H7 (cell line): ENCODE results near the gene TMEM11. TPM values are rescaled to one million over a fixed set of nuclear protein-coding genes. Genes with fewer than 3 reads are reported as not detected.

Experiments used
- DNase-seq: peaks from one replicate; pipeline ENCODE4 v3.0.0; 2012
- H3K27me3 ChIP-seq: 2 replicates; pipeline ENCODE4 v1.6.0; 2011; ENCODE audit warnings: mild to moderate bottlenecking, low read length; ENCODE audit not compliant: control insufficient read depth, insufficient read depth
- H3K36me3 ChIP-seq: replicated peaks from 2 replicates; pipeline ENCODE4 v1.5.1; 2011; ENCODE audit warnings: low read length; ENCODE audit not compliant: control insufficient read depth, insufficient read depth
- H3K4me3 ChIP-seq: 2 replicates; pipeline ENCODE4 v1.5.1; 2011; ENCODE audit warnings: low read depth, mild to moderate bottlenecking, control low read depth, low read length, moderate library complexity; ENCODE audit not compliant: insufficient read depth
- total RNA-seq: library from RNA; depleted of rRNA; stranded (reverse); fragments of >200 nt; shearing (Covaris generic); gene quantifications from 2 replicates; pipeline ENCODE4 v1.2.3, GENCODE V29; 2014

Gene TMEM11
- total RNA-seq, 1 experiment from 2014 or later, result 26.1 TPM

DNA sequence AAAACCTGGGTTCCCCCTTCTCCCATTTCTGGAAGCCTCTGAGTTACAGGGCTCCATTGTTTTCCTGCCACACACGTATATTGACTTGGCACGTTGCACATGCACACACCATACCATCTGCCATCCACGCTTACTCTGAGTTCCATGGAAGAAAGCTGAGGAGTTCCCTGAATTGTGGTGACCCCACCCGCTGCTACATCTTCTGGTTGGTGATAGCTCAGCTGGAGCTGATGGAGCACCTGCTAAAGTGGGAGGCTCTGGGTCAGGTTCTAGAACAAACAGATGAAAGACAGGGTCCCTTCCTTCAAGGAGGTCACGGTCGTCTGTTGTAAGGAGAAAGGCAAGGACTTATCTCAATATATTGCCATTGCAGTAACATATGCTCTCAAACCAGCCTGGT is 41.1 kb downstream of the TMEM11 start:
- DNase-seq, result peak; percentile 6
- Histone ChIP-seq H3K4me3 (no peak overlapping the region), H3K36me3 (peaks cover 6% of the 10 kb centered on the region), H3K27me3 (no peaks in the 10 kb centered on the region)

DNA sequence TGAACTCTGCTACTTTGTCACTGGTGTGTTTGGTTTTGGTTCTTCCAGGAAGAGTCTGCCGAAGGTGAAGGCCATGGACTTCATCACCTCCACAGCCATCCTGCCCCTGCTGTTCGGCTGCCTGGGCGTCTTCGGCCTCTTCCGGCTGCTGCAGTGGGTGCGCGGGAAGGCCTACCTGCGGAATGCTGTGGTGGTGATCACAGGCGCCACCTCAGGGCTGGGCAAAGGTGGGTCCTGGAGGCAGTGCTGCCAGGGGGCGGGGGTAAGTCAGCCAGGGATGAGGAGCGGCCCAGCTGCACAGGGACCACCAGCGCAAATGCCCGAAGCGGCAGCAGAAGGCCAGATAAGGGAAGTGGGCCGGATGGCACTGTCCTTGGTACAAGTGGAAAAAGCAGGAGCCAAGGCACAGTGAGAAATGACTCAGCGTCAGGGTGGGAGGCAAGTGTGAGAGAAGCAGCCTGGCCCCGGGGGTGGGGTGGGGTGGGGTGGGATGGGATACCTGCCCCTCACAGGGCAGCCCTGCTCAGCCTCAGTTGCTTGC is 41.9 kb downstream of the TMEM11 start:
- H3K27me3 ChIP-seq, result no peaks in the 10 kb centered on the region
- H3K4me3 ChIP-seq, result no peak overlapping the region
- DNase-seq, result peak; percentile 43
- peaks cover 6% of the 10 kb centered on the region for H3K36me3 ChIP-seq

DNA sequence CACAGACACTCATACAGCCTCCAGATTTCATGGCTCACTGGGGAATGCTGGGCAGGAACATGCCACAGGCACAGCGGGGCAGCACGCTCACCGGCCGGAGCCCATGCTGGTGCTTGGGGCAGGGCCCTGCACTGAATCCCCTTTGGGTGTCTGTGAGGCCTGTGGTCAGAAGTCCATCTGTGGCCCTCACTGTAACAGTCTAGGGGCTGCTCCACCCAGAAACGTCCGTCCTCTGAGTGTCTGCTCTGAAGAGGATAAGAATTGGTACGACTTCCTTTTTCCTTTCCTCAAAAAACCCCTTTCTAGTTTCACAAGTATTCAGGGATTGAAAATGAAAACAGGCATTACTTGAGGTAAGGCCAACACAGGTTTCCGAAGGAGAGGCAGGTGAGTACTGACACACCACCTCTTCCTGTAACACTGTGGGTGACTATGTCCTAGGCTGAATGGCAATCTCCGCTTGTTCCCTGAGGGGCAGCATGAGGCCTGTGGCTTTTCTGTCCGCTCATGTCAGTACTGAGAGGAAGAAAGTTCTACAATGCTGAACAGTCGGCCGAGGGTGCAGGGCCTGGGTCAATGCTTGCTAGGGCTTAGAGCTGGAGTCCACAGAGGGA is 42.5 kb downstream of the TMEM11 start:
- Histone ChIP-seq H3K4me3 (no peak overlapping the region), H3K27me3 (no peaks in the 10 kb centered on the region), H3K36me3 (peaks cover 6% of the 10 kb centered on the region)
- DNase-seq, result peak; percentile 32

DNA sequence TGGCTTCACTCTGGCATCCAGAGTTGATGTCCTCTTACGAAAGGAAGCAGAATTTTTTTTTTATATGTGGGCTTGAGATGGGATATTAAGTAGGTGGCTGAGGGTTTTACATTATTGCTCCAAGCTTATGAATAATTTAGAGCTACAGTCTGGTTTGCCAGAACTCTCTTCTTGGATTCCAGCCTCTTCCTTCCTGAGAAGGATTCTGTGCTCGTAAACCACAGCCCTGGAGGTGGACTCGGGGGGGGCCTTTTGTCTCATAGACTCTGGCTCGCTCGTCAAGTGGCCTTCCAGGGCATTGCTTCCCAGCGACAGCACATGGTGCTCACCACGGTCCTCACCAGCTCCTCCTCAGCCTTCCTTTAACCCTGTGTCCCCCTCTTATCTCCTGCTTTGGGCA is 43.2 kb downstream of the TMEM11 start:
- DNase-seq, result peak; percentile 32
- H3K4me3 ChIP-seq, result no peak overlapping the region
- peaks cover 6% of the 10 kb centered on the region for H3K36me3 ChIP-seq

DNA sequence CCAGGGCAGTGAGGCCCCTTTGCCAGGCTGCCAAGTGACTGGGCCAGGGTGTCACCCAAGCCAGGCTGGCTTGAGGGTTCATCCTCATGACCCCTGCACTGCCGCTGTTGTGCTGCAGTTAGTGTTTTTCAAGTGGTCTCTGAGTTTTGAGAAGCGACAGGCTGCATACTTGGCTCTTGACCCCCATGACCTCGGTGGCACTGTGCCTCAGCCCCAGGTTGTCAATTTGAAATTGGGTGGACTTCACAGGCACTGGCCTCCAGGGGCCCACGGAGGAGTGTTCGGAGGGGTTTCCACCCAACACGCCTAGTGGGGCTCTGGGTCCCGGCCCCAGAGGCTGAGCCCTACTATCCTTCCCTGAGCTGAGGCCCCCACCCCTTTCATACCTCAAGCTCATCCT is 44.5 kb downstream of the TMEM11 start:
- DNase-seq, result peak; percentile 15
- Histone ChIP-seq H3K36me3 (peaks cover 6% of the 10 kb centered on the region), H3K27me3 (no peaks in the 10 kb centered on the region), H3K4me3 (no peak overlapping the region)

More for the DNA sequence above, 43.2 kb downstream of the TMEM11 start:
- no peaks in the 10 kb centered on the region for H3K27me3 ChIP-seq

DNA sequence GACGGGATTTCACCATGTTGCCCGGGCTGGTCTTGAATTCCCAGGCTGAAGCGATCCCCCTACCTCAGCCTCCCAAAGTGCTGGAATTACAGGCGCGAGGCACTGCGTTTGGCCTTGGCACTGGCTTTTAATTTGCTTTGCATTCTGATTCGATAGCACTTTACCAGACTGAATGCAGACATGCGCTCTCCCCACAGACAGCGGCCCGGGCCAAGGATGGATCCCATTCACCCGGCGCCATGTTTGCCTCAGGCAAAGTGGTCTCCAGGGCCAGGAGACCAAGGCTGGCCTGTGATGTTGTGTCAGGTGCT is 45.5 kb downstream of the TMEM11 start:
- no peak overlapping the region for H3K4me3 ChIP-seq
- peaks cover 6% of the 10 kb centered on the region for H3K36me3 ChIP-seq
- H3K27me3 ChIP-seq, result no peaks in the 10 kb centered on the region
- DNase-seq, result no peak

GRCh38 chr17:21167303-21167702 is 46.7 kb downstream of the TMEM11 start:
- Histone ChIP-seq H3K27me3 (no peaks in the 10 kb centered on the region), H3K36me3 (no peaks in the 10 kb centered on the region), H3K4me3 (no peak overlapping the region)
- no peak for DNase-seq

GRCh38 chr17:21166595-21167210 is 47.3 kb downstream of the TMEM11 start:
- H3K36me3 ChIP-seq, result no peaks in the 10 kb centered on the region
- no peak for DNase-seq
- H3K27me3 ChIP-seq, result no peaks in the 10 kb centered on the region
- H3K4me3 ChIP-seq, result no peak overlapping the region

- H3K36me3 ChIP-seq, result no peaks in the 10 kb centered on the region
- DNase-seq, result no peak
- no peak overlapping the region for H3K4me3 ChIP-seq
- no peaks in the 10 kb centered on the region for H3K27me3 ChIP-seq
Measured at GRCh38 chr17:21165922-21166594, 47.9 kb downstream of the TMEM11 start.

DNA sequence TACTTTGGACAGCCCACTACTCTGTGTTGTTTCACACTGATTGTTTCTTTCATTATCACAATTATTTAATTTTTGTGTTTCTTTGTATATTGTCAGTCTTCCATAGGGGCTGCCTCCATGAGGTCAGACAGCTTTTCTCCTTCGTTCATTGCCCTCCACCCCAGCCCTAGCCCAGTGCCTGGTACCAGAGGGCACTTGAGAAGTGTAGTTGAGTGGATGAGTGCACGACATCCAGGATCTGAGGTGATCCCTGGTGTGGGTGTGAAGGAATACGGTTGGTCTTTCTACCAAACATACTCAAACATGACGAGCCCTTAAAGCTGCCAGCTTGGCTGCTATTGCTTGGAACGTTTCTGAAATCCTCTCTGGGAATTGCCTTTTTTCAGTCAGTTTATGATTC is 49.3 kb downstream of the TMEM11 start:
- no peak for DNase-seq
- Histone ChIP-seq H3K4me3 (no peak overlapping the region), H3K36me3 (no peaks in the 10 kb centered on the region), H3K27me3 (no peaks in the 10 kb centered on the region)

DNA sequence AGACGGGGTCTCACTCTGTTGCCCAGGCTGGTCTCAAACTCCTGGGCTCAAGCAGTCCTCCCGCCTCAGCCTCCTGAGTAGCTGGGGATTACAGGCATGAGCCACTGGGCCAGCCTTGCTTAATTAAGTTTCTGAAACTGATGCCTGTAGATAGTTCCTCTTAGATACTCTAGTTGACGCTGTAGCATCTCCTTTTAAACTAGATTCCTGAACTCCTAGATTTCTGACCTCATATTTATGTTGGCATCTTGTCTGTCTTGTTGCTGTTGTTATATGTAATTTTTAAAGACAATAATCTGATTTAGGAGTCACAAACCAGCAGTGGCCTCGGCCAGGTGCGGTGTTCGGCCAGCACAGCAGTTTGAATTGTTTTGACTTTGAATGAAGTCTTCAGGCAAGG is 49.7 kb downstream of the TMEM11 start:
- Histone ChIP-seq H3K4me3 (no peak overlapping the region), H3K27me3 (no peaks in the 10 kb centered on the region), H3K36me3 (no peaks in the 10 kb centered on the region)
- no peak for DNase-seq

GRCh38 chr17:21163101-21163500 is 50.9 kb downstream of the TMEM11 start:
- H3K36me3 ChIP-seq, result no peaks in the 10 kb centered on the region
- DNase-seq, result no peak
- H3K4me3 ChIP-seq, result no peak overlapping the region
- H3K27me3 ChIP-seq, result no peaks in the 10 kb centered on the region

GRCh38 chr17:21162394-21162775 is 51.6 kb downstream of the TMEM11 start:
- H3K4me3 ChIP-seq, result no peak overlapping the region
- no peak for DNase-seq
- H3K36me3 ChIP-seq, result no peaks in the 10 kb centered on the region
- no peaks in the 10 kb centered on the region for H3K27me3 ChIP-seq

DNA sequence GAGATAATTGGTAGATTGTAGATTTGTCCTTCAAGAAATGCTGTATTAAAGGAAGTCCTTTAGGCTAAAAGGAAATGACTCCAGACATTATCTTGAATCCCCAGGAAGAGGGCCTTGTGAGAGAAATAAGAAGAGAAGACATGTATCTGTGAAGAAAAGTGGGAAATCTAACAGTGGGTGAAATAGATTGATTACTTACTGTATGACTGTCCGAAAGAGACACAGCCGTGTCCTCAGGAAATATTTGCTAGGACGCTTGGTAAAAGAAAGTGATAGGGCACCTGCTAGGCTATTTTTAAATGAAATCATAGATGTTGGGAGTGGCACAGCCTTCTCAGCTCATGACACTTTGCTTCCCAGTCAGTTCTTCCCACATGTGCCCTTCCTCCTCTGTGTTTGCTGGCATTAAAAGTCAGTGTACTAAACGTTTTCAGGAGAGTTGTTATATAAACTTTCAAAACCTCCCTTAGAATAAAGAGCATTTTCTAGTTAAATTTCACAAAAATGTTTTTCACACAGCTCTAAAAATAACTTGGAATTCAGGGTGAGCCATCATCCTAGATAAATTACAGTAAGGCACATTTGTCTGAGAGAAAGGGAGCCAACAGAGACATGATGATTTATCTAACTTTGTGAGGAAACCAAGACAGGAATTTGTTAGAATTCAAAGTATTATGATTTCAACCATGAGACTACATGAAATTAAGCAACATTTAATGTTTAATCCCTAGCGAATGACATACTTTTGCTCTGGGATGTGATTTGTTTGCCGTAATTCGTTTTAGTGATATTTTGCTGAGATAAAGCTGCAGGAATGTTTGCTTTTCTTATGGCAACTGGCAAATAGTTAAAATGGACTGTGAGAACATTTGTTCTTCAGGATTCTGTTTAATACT is 52.2 kb downstream of the TMEM11 start:
- no peak overlapping the region for H3K4me3 ChIP-seq

More for the DNA sequence above, 52.2 kb downstream of the TMEM11 start:
- no peaks in the 10 kb centered on the region for H3K27me3 ChIP-seq
- DNase-seq, result no peak
- H3K36me3 ChIP-seq, result no peaks in the 10 kb centered on the region
